NT2/D1 (cell line): ENCODE results near the gene DNAJC4.

Source experiments
- SUZ12 ChIP-seq: IDR thresholded peaks from 2 replicates; pipeline ENCODE4 v1.6.1; 2011; ENCODE audit not compliant: insufficient read length, insufficient read depth; ENCODE audit errors: extremely low read depth
- YY1 ChIP-seq: IDR thresholded peaks from 2 replicates; pipeline ENCODE4 v1.6.1; 2011; ENCODE audit not compliant: insufficient read length, insufficient read depth
- ZNF274 ChIP-seq: IDR thresholded peaks from 2 replicates; pipeline ENCODE4 v1.6.1; 2011; ENCODE audit warnings: mild to moderate bottlenecking, low read depth, low read length

DNA sequence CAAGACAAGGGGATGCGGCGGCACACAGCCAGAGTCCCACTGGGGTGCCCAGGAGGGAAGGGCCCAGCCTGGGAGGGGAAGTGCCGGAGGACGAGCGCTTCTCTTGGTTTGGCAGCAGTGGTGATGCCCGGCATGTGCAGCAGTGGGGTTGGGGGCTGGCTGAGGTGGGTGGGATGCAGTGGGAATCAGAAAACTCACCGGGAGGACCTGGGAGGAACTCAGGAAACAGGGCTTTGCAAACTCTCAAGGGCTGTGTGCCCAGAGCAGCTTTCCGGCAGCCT is 20.8 kb upstream of the DNAJC4 start:
- TF ChIP-seq YY1 (no peak), ZNF274 (no peak), SUZ12 (no peak)
